Raji (cell line): ENCODE measurements around the gene IFIT1B.

ENCODE experiments used
- POLR2A ChIP-seq: IDR thresholded peaks from 2 replicates; pipeline ENCODE4 v1.6.1; 2011; ENCODE audit warnings: low read depth, low read length, control low read depth; ENCODE audit not compliant: insufficient read depth

The IFIT1B gene

GRCh38 chr10:89377705-89378637, at the start of gene IFIT1B:
Gene IFIT1B, plus strand, starts transcription at chr10:89378056. Its CDS starts 80 bp downstream, at chr10:89378136.
- no peak for TF ChIP-seq POLR2A

- TF ChIP-seq POLR2A: no peak
Observed at GRCh38 chr10:89329151-89329550, 48.7 kb upstream of the IFIT1B start.

GRCh38 chr10:89330537-89331212, 47.2 kb upstream of the IFIT1B start:
- TF ChIP-seq POLR2A: no peak

- no peak for TF ChIP-seq POLR2A
Observed at GRCh38 chr10:89332123-89332633, 45.7 kb upstream of the IFIT1B start.

- TF ChIP-seq POLR2A: no peak
Observed at GRCh38 chr10:89335226-89335625, 42.6 kb upstream of the IFIT1B start.

- TF ChIP-seq POLR2A: no peak
Observed at GRCh38 chr10:89336241-89336640, 41.6 kb upstream of the IFIT1B start.

- no peak for TF ChIP-seq POLR2A
Observed at GRCh38 chr10:89337484-89337883, 40.4 kb upstream of the IFIT1B start.

GRCh38 chr10:89338713-89339112, 39.1 kb upstream of the IFIT1B start:
- TF ChIP-seq POLR2A: no peak

- no peak for TF ChIP-seq POLR2A
Observed at GRCh38 chr10:89339875-89340274, 38.0 kb upstream of the IFIT1B start.

GRCh38 chr10:89341649-89342048, 36.2 kb upstream of the IFIT1B start:
- no peak for TF ChIP-seq POLR2A

- no peak for TF ChIP-seq POLR2A
Observed at GRCh38 chr10:89342206-89342958, 35.5 kb upstream of the IFIT1B start.

GRCh38 chr10:89343089-89343767, 34.6 kb upstream of the IFIT1B start:
- TF ChIP-seq POLR2A: no peak

- no peak for TF ChIP-seq POLR2A
Observed at GRCh38 chr10:89344156-89344555, 33.7 kb upstream of the IFIT1B start.

- no peak for TF ChIP-seq POLR2A
Observed at GRCh38 chr10:89345367-89346000, 32.4 kb upstream of the IFIT1B start.
